ENCODE measurements around the gene CRTC1.

CRTC1 gene

GRCh38 chr19:18788529-18789421, 105.3 kb downstream of the CRTC1 start:
- no peak for DNase-seq

DNA sequence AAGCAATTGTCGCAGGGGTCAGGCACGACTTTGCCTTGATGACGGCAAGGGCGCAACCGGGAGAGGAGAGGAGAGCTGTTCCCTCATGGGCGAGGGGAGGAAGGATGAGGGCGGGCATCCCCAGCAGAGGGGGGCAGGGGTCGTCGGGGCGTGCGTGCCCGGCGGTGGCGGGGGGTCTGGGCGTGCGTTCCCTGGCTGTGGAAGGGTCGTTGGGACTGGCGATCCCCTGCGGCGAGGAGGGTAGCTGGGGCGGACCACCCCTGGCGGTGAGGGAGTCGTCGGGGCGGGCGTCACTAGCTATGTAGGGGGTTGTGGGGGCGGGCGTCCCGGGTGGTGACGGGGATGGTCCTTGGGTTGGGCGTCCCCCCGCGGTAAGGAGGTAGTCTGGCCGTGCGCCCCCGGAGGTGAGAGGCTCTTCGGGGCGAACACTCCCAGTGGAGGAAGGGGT, 106.0 kb downstream of the CRTC1 start:
- DNase-seq, result no peak

GRCh38 chr19:18789883-18790565, 106.5 kb downstream of the CRTC1 start:
- no peak for DNase-seq

DNA sequence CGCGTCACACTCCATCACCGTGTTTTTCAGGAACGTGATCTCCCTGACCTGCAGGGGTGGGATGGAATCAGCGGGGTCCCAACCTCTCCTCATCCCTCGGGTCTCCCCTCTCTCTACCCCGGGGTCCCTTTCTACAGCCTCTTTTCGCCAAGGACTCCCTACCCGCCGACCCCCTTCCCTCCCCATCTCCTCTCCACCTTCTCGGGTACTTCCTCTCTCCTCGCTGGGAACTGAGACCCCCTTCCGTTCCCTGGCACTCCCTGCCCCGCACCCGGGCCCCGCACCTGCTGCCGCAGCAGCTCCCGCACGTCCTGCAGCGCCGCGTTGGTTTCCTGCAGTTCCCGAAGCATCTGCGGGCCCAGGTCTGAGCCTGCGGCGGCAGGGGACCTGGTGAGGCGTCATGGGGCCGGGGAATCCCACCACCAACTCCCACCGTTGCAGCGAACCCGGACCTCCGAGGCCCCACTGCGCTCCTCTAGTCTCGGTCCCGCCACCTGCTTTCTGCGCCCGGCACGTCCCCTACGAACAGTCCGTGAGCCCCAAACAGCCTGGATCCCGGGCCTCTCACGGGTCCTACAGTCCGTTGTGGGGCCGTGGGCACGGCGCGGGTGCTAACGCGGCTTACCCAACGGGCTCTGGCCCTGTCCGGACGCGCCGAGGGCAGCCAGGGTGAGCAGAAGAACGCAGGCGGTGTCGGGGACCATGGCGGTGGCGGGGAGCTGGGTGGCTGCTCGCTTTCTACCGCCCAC, 107.3 kb downstream of the CRTC1 start, which contains the start of gene COMP:
COMP (minus strand) TSS at position 740 of the 749 bp plus-strand sequence; CDS start at position 704, 36 bp downstream.
- no peak for DNase-seq

- no peak for DNase-seq
Measured at GRCh38 chr19:18791315-18791678, 107.8 kb downstream of the CRTC1 start.

- no peak for DNase-seq
Measured at GRCh38 chr19:18792661-18793060, 109.2 kb downstream of the CRTC1 start.

GRCh38 chr19:18793144-18794028, 109.9 kb downstream of the CRTC1 start:
- no peak for DNase-seq

DNA sequence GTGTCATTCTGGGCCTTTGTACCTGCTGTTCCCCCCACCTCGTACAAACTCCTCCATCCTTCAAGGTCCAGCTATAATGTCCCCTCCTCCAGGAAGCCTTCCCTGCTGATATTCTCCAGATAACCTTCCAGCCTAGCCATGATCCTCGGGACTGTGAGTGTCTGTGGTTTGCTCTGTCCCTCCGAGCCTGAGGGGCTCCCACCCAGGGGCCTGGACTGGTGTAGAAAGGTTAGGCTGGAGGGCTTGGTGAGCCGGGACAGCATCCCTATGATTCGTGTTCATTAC, 110.5 kb downstream of the CRTC1 start:
- DNase-seq, result no peak

- DNase-seq, result no peak
Measured at GRCh38 chr19:18794692-18795091, 111.2 kb downstream of the CRTC1 start.

DNA sequence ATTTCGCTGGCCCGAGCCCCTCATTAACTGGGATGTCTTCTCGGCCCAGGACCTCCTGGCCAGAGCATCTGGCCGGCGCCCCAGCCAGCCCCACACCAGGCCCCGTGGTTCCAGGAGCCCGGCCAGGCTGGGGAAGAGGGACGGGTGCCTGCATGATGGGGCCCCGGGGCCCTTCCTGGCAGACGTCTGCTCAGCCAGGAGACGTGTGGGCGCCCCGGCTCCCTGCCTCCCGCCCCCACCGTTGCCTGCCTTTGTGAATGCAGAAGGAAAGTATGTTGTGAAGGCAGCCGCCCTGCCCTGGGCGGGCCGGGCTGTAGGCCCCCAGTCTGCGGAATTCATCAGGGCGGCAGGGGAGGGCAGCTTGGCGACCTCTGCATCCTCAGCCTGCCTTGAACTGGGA, 112.1 kb downstream of the CRTC1 start:
- DNase-seq, result no peak

- DNase-seq, result no peak
Measured at GRCh38 chr19:18796239-18796638, 112.8 kb downstream of the CRTC1 start.

- DNase-seq, result no peak
Measured at GRCh38 chr19:18798384-18799352, 115.2 kb downstream of the CRTC1 start.

- no peak for DNase-seq
Measured at GRCh38 chr19:18799389-18799970, 116.0 kb downstream of the CRTC1 start.

GRCh38 chr19:18800079-18800478, 116.6 kb downstream of the CRTC1 start:
- no peak for DNase-seq

GRCh38 chr19:18800636-18801035, 117.2 kb downstream of the CRTC1 start:
- DNase-seq, result no peak

DNA sequence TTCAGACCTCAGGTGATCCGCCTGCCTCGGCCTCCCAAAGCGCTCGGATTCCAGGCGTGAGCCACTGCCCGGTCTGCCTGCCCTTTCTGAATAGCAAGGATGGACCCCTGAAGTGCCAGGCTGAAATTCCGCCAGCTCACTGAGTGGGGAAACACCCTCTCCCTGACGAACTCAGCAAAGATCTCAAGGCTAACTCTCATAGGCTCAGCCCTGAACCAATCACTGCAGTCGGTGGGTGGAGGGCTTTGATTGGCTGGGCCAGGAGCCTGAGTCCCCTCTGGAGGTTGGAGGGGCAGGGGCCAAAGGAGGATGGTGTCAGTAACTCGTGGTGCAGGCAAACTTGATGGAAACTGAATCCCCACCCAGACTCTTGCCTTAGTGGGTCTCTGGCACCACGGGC, 118.9 kb downstream of the CRTC1 start:
- no peak for DNase-seq

- DNase-seq, result no peak
Measured at GRCh38 chr19:18803550-18804138, 120.2 kb downstream of the CRTC1 start.

DNA sequence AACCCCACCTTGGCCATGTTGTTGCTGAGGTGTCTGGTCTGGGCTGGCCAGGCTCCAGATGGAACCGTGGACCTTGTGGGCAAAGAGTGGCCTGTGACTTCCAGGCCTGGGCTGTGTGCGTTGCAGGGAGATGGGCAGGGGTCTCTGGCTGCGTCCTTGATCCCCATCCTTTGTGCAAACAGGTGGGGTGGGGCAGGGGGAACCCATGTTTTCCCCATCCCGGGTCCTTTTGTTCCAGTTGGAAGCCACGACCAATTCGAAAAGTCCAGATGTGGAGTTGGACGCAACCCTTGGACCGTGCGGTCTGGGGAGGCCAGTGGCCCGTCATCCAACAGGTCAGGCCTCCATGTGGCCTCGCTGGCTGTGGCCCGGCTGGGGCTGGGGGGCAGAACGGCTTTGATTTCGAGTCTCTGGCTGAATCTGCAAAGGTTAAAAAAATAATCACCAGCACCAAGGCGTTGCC, 120.7 kb downstream of the CRTC1 start:
- no peak for DNase-seq

- DNase-seq, result no peak
Measured at GRCh38 chr19:18804643-18805042, 121.2 kb downstream of the CRTC1 start.

- DNase-seq, result no peak
Measured at GRCh38 chr19:18807861-18808331, 124.4 kb downstream of the CRTC1 start.

Data from effector CD4-positive, alpha-beta T cell (primary cell).